Measurements from ENCODE around the gene CGREF1.

Gene CGREF1

DNA sequence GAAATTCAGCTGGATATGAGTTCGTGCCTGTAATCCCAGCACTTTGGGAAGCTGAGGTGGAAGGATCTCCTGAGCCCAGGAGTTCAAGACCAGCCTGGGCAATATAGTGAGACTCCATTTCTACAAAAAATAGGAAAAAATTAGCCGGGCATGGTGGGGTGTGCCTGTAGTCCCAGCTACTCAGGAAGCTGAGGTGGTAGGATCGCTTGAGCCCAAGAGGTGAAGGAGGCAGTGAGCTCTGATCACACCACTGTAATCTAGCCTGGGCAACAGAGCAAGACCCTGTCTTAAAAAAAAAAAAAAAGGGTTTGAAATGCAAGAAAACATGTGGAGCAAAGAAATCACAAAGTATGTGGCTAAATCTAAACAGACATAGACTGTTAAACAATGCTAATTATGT is 9.8 kb downstream of the CGREF1 start:
- no peak for DNase-seq

DNA sequence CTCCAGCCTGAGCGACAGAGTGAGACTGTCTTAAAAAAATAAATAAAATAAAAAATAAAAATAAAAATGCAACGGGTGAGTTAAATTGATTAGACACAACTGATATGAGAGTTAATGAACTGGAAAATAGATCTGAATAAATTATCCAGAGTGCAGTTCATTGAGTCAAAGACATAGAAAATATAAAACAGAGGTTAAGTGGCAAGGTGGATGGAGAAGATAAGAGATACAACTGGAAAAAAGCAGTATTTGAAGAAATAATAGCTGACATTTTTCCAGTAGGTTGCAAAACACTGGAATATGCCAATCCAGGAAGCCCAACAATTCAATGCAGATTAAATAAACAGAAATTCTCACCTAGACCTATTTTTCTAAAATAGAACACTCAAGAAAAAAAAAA is 10.7 kb downstream of the CGREF1 start:
- no peak for DNase-seq

GRCh38 chr2:27105981-27106380 is 12.9 kb downstream of the CGREF1 start:
- no peak for DNase-seq

- no peak for DNase-seq
These were observed 16.6 kb downstream of the CGREF1 start for GRCh38 chr2:27102329-27102728.

GRCh38 chr2:27100036-27100435 is 18.9 kb downstream of the CGREF1 start:
- no peak for DNase-seq

- no peak for DNase-seq
These were observed 19.5 kb downstream of the CGREF1 start for GRCh38 chr2:27099334-27099955.

- DNase-seq = no peak
These were observed 21.6 kb downstream of the CGREF1 start for GRCh38 chr2:27097341-27097740.

GRCh38 chr2:27096748-27097297 is 22.1 kb downstream of the CGREF1 start:
- DNase-seq = no peak

- DNase-seq = no peak
These were observed 22.9 kb downstream of the CGREF1 start for GRCh38 chr2:27095745-27096651.

DNA sequence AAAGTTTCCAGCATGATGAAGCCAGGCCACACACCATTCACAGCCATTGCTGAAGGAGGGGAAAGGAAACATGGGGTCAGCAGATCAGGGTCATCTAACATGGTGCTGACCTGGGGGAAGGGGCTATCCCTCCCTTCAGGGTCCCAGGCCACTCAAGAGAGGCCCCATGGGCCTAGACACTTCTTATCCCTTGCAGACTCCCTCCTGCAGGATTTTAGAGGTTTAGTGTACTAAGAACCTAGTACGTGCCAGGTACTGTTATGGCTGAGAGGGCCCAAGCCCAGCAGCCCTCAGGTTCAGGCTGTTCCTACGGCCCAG is 23.5 kb downstream of the CGREF1 start:
- no peak for DNase-seq

DNA sequence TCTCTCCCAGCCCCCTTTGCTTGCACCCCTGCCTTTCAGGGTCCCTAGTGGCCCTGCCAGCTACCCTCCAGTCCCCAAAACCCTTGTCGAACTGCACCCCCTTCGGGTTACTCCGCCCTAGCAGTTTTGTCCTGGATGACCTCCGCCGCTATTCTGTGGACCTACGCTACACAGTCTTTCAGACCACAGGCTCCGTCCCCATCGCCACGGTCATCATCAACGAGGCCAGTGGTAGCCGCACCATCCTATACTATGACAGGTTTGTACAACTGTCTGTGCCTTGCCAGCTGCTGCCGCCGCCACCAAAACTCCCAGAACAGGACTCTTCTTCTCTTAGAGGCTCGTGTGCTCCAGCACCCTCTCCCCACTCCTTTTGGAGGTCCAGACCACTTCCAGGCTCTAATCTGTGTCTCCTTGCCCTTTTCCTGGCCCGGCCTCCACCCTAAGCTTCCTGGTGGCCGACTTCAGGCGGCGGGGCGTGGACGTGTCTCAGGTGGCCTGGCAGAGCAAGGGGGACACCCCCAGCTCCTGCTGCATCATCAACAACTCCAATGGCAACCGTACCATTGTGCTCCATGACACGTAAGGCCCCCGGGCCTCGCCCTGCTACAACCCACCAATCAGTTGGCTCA is 24.5 kb downstream of the CGREF1 start:
- no peak for DNase-seq

- no peak for DNase-seq
These were observed 25.2 kb downstream of the CGREF1 start for GRCh38 chr2:27093430-27094352.

GRCh38 chr2:27092696-27093429 is 26.1 kb downstream of the CGREF1 start:
- DNase-seq = peak; percentile 38

GRCh38 chr2:27091746-27092695 is 26.9 kb downstream of the CGREF1 start:
- DNase-seq = no peak

DNA sequence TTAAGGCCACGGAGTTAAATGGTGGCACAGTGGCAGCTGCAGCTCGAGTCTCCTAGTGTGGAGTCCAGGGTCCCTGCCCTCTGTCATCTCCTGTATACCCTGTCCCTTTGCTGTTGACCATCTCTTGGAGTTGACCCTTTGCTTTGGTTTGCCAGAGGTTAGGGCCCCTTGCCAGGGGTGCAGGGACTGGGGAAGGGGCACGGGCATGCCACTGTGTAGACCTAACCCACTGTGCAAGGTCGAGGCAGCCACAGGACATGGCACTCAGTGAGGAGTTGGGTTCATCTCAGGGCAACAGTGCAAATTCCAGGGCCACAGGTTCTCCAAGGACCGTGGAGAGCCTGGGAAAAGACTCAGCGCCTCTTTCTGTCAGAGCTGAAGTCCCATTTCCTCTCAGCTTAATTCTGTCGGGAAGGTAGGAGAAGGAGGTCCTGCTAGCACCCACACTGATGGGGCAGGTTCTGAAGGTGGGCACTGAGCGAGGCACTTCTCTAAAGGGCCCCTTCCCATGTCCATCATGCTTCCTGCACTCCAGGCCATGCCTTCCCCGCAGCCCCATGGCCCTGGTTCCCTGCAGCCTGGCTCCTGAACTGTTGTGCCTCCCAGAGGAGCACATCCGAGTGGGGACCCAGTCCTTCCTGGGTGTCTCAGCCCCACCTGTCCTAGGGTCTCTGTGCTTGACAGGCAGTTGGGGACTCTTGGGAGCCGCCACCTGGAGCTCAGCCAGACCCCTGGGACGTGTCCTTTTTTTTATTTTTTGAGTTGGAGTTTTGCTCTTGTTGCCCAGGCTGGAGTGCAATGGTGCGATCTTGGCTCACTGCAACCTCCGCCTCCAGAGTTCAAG is 29.6 kb downstream of the CGREF1 start:
- DNase-seq = no peak

DNA sequence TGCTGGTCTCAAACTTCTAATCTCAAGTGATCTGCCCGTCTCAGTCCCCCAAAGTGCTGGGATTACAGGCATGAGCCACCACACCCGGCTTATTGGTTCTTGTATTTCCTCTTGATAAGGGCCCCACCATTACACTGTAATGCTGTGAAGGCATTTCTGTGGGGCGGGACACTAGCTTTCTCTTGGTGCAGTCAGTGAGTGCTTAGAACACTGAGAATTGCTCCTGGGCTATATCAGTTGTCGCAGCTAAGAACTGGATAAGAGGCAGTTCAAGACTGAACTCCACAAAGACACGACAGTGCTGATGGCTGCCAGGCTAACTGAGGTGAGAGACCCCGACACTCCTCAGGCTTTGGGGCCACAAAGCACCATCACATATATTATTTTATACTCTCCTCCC is 30.3 kb downstream of the CGREF1 start:
- DNase-seq = no peak

- no peak for DNase-seq
These were observed 31.0 kb downstream of the CGREF1 start for GRCh38 chr2:27087823-27088410.

- DNase-seq = no peak
These were observed 32.0 kb downstream of the CGREF1 start, which contains the start of gene KHK for GRCh38 chr2:27086724-27087593. TSS of gene KHK (plus strand) at chr2:27086772. CDS start at chr2:27087260, 488 bp downstream.

Data from right forelimb (tissue), 1 donor.